ENCODE measurements around the gene ASPHD2.

The ASPHD2 gene

DNA sequence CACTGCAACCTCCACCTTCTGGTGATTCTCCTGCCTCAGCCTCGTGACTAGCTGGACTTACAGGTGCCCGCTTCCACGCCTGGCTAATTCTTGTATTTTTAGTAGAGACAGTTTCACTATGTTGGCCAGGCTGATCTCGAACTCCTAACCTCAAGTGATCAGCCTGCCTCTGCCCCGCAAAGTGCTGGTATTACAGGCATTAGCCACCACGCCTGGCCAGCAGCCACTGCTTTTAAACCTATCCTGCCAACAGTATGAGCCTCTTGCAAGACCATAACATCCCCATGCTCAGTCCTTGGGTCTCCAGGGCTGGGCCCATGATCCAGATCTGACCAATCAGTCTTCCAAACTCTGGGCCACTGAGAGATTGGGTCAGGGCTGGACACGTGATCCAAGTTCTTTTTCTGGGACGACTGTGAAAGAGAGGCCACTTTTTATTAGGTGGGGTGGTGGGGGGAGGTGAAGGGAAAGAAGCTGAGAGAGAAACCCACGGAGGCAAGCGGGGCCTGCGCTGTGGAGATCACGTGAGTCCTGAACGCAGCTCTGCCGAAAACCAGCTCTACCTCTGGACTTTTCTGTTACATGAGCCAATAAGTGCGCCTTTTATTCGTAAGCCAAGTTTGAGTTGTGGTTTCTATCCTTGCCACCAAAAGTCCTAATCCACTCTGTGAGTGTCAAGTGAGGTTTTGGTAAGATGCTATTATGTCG, 17.9 kb downstream of the ASPHD2 start:
- DNase-seq (ENCODE audit: low spot score): no peak

DNA sequence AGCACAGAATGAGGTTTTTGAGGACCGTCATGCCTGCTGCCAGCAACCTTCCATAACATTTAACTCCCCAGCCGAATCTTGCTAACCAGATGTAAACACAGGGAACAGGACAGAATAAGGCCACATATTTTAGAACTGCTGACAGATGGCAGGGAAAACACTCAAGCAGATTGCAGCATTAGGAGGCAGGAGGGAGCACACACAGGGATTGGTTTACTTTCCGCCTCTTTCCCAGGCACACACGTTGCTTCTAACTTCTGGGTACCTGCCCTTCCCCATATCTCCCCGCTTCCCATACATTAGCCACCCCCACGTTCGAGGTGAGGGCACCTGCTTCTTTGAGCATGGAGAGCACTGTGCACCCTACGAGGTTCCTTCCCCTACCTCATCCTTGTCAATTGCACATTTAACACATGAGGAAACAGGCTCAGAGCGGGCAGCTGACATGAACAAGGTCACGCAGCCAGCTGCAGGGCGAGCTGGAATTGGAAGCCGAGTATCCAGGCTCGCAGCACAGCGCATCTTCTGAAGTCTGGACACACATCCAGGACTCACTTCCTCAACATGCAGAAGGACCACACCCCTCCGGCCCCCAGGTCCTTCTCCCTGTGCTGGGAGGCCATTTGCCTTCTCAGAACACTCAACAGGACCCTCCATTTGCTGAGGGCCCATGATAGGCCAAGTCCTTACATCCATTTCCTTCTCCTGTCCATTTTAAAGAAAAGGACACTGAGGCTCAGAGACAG, 18.7 kb downstream of the ASPHD2 start:
- no peak for DNase-seq (ENCODE audit: low spot score)

DNA sequence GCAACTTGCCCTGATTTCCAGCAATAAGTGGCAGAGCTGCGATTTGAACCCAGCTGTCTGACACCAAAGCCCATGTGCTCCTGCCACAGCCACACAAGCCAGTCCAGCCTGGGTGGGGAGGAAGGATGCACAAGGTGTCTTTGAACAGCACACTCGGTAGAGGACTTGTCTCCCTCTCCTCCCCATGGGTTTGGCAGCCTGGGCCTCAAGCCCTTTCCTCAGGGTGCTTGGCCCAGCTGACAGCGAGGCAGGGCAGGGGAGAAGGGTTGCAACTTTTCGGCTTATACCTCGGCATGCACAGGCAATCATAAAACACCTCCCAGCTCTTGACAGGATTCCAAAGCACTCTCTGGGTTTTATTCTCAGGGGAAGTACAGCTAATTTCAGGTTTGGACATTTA, 19.3 kb downstream of the ASPHD2 start:
- DNase-seq (ENCODE audit: low spot score): no peak

DNA sequence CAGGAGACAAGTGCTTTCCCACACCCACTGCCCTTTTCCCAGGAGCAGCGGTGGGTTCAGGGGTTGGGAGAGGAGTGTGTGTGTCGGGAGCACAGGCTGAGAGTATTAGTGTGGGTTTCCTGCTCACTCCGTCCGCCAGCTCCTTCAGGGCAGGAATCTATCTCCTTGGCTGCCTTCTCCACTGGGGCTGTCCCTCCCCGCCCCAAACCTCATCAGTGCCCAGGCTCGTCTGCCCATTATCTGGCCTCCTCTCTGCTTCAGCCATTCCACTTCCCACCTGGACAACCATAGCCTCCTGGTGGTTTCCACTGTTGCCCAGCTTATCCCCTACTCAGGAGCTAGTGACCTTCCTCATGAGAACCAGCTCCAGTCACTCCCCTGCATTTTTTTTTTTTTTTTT, 19.9 kb downstream of the ASPHD2 start:
- no peak for DNase-seq (ENCODE audit: low spot score)

DNA sequence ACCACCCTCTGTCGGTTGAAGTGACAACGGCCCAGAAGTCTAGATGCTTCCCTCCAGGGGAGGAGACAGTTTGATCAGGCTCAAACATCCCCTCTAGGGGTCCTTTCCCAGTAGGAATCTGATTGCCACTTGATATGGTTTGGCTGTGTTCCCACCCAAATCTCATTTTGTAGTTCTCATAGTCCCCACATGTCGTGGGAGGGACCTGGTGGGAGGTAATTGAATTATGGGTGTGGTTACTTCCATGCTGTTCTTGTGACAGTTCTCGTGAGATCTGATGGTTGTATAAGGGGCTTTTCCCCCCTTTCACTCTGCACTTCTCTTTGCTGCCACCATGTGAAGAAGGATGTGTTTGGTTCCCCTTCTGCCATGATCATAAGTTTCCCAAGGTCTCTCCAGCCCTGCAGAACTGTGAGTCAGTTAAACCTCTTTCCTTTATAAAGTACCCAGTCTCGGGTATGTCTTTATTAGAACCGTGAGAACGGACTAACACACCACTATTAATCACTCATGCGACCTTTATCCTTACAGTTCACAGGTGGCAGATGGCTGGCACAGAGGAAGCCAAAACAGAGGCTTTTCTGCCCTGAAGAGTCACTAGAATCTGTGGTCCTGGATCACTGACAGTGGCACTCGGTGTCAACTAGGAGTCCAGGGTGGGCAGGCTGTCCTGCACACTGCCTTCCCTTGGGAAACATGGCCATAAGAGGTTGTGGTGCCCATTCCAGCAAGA, 21.6 kb downstream of the ASPHD2 start:
- no peak for DNase-seq (ENCODE audit: low spot score)

DNA sequence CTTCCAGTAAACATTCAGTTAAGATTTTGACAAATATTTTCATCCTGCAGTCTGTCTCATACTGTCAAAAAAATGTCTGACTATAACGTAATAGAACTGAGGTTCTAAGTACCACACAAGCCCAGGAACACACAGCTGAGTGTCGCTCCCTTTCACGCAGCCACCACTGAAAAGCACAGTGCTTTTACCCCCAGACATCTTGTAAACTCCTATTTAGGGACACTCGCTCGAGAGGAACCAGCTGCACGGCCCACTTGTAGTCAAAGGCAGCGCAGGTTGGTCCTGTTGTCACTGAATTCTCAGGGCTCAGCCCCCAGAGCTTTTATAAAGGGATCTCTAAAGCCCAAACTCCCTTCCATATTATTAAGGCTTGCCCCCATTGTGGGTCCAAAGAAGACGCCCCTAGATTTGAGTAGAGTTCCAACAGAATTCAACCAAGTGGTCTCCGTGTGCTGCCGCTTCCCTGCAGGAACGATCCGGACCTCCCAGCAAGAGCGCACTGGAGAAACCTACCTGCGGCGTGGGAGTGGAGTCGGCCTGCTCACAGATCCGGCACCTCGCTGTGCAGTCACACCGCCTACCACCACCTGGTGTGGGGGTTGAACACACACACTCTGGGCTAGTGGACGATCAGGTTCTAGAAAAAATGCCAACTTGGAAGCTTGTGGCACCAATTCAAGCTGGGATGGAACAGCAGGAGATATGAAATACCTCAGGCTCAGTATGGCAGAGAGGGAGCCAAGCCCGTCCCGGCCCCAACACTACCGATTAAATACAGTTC, 23.4 kb downstream of the ASPHD2 start:
- peak; percentile 47 for DNase-seq (ENCODE audit: low spot score)

DNA sequence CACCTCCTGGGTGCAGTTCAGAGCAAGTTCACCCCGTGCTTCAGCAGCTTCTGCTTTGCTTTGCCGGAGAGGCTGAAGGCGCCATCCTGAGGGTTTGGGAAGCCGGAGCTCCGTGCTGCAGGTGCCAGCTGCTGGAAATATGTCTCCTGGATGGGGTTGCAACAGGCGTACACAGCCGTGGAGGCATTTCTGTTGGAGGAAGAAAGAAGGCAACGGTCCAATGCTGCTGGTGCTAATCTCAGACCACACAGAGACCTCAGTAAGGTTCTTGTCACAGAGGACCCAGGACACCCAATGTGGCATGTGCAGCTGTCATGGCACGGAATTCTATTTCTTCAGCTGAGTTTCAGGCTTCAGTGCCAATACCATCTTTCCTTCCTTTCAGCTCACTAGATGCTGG, 24.2 kb downstream of the ASPHD2 start:
- DNase-seq (ENCODE audit: low spot score): no peak

DNA sequence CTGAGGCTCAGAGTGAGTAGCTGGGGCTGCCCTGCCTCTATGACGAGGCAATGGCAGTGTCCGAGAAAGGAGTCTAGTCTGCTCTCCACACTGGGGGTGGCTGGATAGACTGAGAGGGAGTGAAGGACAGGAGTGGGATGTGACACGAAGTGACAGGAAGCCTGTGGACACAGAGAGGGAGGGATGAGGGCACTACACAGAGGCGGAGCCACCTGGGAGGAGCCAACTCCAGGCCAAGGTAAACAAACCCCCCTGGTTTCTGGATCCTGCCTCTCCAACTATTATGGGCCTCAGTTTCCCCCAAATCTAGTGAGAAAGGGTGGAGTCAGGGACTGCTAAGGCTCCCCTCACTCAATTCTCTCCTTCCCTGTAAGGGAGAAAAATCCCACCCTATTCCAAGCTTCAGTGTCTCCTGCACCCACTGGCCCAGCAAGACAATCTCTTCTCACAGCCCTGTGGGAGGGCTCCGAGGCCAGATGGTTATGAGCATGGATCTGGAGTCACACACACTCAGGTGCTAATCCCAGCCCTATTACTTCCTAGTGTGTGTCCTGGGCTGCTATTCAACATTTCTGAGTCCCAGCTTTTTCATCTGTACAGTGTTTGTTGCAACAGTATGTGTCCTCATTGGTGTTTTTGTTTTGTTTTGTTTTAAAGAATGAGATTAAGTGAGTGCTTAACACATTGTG, 24.9 kb downstream of the ASPHD2 start:
- no peak for DNase-seq (ENCODE audit: low spot score)

DNA sequence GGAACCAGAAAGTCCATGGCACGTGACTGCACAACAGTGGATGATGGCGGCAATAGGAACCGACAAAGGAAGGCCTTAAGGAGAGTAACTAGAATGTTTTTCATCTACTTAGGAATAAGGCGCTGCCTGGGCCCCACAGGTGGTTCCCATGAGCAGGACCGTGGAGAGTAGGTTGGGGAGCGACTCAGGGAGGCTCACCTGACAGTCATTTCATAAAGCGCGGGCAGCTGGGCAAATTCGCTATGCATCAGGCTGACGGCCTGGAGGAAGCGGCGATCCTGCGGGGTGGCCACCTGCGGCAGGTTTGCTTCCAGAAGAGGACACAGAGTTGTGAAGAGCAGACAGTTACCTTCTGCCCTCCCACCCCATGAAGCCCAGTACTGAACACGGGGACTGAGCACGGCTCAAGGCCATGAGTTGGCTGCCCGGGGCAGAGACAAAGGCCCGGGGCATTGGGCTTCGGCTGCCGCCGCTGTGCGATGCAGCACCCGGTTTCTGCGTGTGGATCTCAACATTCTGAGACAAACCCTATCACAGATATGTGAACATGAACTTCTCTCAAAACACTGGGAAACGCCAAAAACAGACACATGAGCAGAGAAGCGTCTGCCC, 28.7 kb downstream of the ASPHD2 start:
- no peak for DNase-seq (ENCODE audit: low spot score)

DNA sequence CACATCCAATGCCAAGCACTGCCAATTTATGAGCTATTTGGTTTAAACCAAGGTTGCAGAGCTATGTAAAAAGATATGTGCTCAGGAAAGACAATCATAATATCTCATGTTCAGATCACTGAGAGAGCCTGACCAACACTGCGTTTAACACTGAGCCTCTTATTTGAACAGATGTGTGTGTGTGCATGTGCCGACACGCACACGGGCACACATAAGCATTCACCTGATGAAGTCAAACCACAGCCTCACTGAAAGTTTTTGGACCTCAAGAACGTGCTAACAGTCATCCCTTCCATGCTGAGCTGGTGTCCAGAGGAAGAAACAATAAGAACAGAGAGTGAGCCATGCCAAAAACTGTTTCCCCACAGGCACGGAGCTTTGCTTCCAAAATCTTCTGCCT, 31.1 kb downstream of the ASPHD2 start:
- no peak for DNase-seq (ENCODE audit: low spot score)

DNA sequence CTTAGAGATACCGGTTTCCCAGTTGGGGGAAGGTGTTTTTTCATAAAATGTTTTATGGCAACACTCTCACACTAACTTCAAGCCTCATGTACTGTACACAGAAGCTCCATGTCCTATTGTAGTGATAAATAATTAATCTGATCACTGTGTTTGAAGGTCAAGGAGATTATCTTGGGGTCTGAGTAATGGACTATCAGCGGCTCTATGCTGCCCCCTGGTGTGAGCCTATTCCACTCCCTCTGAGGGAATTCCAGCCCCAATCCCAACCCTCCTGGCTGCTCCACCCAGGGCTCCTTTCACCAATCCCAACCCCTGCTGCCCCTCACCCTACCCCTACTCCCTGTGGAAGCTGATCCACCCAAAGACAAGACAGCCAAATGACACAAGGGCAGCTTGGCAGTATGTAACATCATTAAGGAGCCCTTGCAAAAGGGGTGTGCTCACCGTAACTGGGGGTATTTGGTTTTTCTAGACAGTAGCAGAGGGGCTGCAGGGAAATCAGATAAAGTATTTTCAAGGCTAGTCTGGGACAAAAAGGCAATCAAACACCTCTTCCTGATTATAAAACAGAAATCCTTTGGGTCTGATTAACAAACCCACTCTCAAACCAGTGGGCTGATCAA, 32.2 kb downstream of the ASPHD2 start:
- DNase-seq (ENCODE audit: low spot score): peak; percentile 84

DNA sequence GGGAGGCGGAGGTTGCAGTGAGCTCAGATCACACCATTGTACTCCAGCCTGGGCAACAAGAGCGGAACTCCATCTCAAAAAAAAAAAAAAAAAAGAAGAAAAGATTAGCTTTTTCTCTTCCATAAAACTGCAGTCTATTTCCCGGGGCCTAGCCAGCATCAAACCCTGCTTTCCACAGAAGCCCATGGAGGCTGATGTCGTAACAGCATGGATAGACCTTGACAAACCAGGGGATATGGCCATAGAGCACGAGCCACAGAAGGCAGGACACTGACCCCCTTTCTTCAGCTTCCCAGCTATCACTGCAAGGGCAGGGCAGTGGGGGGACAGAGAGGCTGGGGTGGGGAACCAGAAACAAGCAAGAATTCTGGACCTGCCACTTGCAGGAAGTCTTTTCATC, 33.0 kb downstream of the ASPHD2 start:
- no peak for DNase-seq (ENCODE audit: low spot score)

DNA sequence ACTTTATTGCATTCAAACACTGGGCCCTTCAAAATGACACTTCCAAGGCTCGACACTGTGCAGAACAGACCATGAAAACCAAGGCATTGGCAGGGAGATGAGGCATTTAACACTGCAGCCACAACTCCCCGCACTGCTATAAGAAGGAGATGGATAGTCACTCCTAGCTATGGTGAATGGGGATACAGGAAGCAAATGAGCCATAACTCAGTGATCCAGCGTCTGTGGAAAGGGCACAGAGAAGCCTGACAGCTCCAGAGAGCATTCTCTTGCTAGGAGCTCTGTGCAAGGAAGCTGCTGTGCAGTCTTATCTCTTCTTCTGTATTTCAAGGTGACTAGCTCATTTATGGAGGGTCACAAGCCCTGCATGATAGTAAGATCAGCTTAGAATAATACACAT, 33.6 kb downstream of the ASPHD2 start:
- no peak for DNase-seq (ENCODE audit: low spot score)

DNA sequence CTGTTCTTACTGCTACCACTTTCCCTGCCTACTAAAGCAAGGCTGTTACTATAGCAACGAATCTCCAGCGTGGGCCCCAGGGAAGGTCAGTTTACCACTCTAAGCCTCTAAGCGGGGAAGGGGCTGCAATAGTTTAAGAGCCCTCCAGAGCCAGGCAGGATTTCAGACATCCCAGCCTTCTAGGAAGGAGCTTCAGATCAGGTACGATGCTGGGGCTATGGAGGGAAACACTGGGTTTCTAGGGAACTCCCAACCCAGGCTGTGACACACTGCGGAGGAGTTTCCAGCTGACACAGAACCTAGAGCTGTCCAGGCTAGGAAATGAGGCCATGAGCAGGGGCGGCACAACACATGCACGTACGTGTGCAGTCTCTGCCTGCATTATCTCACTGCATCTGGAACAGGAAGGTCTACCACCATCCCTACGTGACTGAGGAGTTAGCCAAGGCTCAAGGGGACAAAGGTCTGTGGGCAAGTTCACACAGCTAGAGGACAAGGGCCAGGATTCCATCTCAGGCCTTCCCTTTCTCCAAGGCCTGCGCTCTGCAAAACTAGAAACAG, 34.1 kb downstream of the ASPHD2 start:
- no peak for DNase-seq (ENCODE audit: low spot score)

DNA sequence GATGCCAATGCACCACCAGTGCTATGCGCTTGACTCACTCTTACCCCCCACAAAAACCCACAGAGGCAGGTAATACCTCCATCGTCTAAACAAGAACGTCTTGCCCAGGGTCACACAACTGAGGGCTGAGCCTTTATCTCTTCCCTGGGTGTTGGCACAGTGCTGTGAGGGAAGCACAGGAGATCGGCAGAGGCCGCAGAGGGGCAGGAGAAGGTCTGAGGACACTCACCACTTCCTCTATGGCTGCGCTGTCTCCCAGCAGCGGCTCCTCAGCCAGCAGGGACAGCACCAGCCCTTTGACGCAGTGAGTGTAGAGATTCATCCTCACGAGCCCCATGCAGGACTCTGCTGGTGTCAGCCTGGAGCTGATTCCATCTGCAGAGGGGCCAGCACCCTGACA, 34.6 kb downstream of the ASPHD2 start:
- no peak for DNase-seq (ENCODE audit: low spot score)

DNA sequence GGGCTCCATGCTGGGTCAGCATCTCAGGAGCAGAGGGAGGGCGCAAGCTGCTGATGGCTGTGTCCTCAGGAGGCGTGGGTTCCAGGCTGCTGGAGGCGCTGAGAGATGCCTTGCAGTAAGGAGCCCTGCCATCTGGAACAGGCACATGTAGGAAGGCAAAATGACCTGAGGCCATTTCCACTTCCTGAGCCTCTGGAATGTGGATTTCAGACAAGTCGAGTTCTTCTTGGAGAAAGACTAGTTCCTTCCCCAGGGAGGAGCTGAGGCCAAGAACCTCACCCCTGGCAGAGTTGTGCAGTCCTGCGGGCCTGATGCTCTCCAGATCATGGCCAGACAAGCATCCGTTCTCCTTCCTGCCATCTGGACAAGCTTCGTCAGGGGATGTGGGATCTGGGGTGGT, 35.3 kb downstream of the ASPHD2 start:
- no peak for DNase-seq (ENCODE audit: low spot score)

DNA sequence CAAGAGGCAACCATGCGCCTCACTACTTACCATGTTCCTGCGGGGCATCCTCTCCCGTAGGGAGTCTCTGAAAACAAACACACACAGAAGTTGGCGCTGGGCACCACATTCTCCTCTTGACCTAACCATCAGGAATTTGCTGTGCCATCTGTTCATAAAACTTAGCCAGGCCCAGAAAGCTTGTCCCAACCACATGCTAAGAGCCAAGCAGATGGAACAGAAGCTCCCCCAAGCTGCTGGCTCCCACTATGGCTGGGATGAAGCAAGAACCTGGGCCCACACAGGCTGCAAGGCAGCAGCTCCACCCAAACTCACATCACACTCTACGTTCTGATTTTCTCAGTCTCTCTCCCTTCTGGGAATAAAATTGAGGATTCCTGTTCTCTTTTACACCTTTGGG, 37.1 kb downstream of the ASPHD2 start:
- DNase-seq (ENCODE audit: low spot score): no peak

DNA sequence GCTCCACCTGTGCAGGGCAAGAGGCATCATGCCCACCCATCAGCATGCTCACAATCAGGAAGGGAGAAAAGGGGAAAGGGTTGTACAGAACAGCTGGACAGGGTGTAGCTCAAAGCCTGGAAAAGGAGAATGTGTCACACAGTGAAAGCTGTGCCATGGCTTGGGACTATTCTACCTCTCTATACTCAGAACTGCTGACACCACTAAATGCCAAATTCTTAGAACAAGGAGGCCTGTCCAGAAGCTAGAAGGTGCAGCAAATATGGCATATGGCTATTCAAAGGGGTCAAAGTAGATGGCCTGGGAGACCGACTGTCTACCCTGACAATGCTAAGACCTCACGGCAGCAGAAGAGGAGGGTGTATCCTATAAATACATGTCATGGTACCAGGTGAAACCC, 41.7 kb downstream of the ASPHD2 start:
- no peak for DNase-seq (ENCODE audit: low spot score)

DNA sequence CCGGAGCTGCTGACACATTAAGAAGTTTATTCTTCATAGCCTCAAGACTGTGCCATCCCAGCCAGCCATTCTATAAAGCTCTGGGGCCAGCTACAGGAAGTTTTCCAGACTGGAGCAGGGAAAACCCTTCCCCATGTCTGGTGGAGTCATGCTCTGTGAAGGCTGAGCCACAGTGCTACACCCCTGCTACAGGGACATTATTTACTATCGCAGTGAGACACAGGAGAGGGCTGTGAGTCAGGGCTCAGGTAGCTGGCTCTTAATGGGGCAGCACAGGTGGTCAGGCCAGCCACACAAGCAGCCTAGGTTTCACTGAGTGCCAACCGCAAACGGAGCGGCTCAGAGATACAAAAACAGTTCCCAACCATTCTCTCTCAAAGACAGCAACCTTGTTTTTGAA, 42.5 kb downstream of the ASPHD2 start:
- peak; percentile 46 for DNase-seq (ENCODE audit: low spot score)

DNA sequence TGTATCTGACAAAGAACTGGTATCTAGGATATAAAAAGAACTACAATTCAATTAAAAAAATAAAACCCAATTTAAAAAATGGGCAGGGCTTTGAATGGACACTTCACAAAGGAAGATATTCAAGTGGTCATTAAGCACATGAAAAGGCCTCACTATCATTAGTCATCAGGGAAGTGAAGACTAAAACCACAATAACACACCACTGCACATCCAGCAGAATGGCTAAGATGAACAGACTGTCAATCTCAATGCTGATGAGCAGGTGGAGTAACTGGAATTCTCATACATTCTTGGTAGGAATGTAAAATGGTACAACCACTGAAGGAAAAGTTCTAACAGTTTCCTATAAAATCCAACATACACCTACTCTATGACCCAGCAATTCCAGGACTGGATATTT, 45.6 kb downstream of the ASPHD2 start:
- DNase-seq (ENCODE audit: low spot score): no peak
